Measurements from ENCODE around the gene DPT.

The DPT gene

GRCh38 chr1:168734946-168735345 lies 5.9 kb upstream of the DPT start:
- no peak for DNase-seq

GRCh38 chr1:168734271-168734670 lies 5.3 kb upstream of the DPT start:
- no peak for DNase-seq

GRCh38 chr1:168733241-168733640 lies 4.2 kb upstream of the DPT start:
- DNase-seq, result no peak

GRCh38 chr1:168732736-168733135 lies 3.7 kb upstream of the DPT start:
- DNase-seq, result no peak

GRCh38 chr1:168731244-168731953 lies 2.4 kb upstream of the DPT start:
- no peak for DNase-seq

- DNase-seq, result no peak
These were observed 398 bp upstream of the DPT start for GRCh38 chr1:168729405-168729802.

GRCh38 chr1:168726719-168727118 lies 2.3 kb downstream of the DPT start:
- DNase-seq, result no peak

- no peak for DNase-seq
These were observed 2.7 kb downstream of the DPT start for GRCh38 chr1:168726281-168726680.

- DNase-seq, result no peak
These were observed 3.2 kb downstream of the DPT start for GRCh38 chr1:168725831-168726230.

GRCh38 chr1:168725060-168725459 lies 3.9 kb downstream of the DPT start:
- DNase-seq, result no peak

- DNase-seq, result no peak
These were observed 6.0 kb downstream of the DPT start for GRCh38 chr1:168723000-168723399.

- DNase-seq, result no peak
These were observed 8.2 kb downstream of the DPT start for GRCh38 chr1:168720839-168721238.

GRCh38 chr1:168719306-168720111 lies 9.5 kb downstream of the DPT start:
- DNase-seq, result no peak

- DNase-seq, result no peak
These were observed 10.8 kb downstream of the DPT start for GRCh38 chr1:168717906-168718891.

GRCh38 chr1:168714012-168714411 lies 15.0 kb downstream of the DPT start:
- DNase-seq, result no peak

GRCh38 chr1:168709405-168710363 lies 19.3 kb downstream of the DPT start:
- no peak for DNase-seq

- DNase-seq, result no peak
These were observed 20.2 kb downstream of the DPT start for GRCh38 chr1:168708698-168709404.

- DNase-seq, result no peak
These were observed 22.5 kb downstream of the DPT start for GRCh38 chr1:168706391-168706992.

GRCh38 chr1:168700575-168701268 lies 28.3 kb downstream of the DPT start:
- no peak for DNase-seq

GRCh38 chr1:168698453-168698852 lies 30.6 kb downstream of the DPT start:
- no peak for DNase-seq

All from activated CD8-positive, alpha-beta memory T cell treated with anti-CD3 and anti-CD28 coated beads, Interleukin-2, amount 50 U/mL, for 4 hours (primary cell).